T-helper 1 cell treated with Interleukin-12 subunit alpha and Interleukin-12 subunit beta and Interleukin-4 antibody, amounts not matched to agents 30 μg/mL and 1 μg/mL, for 36 hours (primary cell): ENCODE measurements around the gene GLRA1.
A peak's percentile ranks its signal among the peaks of the same experiment; 100 is the strongest.

Experiments used
- H3K27ac Mint-ChIP-seq: one replicate; pipeline ENCODE4 v1.8.0; 2021; ENCODE audit warnings: mild to moderate bottlenecking, mixed read lengths
- H3K27me3 Mint-ChIP-seq: one replicate; pipeline ENCODE4 v1.8.0; 2021; ENCODE audit warnings: low read depth, mixed read lengths
- H3K36me3 Mint-ChIP-seq: one replicate; pipeline ENCODE4 v1.8.0; 2021; ENCODE audit warnings: low read depth, mixed read lengths
- H3K4me1 Mint-ChIP-seq: one replicate; pipeline ENCODE4 v1.8.0; 2021; ENCODE audit warnings: low read depth, mixed read lengths
- H3K4me3 Mint-ChIP-seq: one replicate; pipeline ENCODE4 v1.8.0; 2021; ENCODE audit warnings: mild to moderate bottlenecking, moderate library complexity, mixed read lengths
- H3K9me3 Mint-ChIP-seq: one replicate; pipeline ENCODE4 v1.8.0; 2021; ENCODE audit warnings: mixed read lengths

The GLRA1 gene

GRCh38 chr5:151772846-151773561 lies 151.6 kb downstream of the GLRA1 start:
- Mint-ChIP-seq H3K27ac (peak overlapping the region; percentile 68), H3K36me3 (peaks cover 19% of the 10 kb centered on the region), H3K4me1 (peaks cover 44% of the 10 kb centered on the region), H3K4me3 (no peak overlapping the region), H3K27me3 (no peaks in the 10 kb centered on the region), H3K9me3 (no peaks in the 10 kb centered on the region)
